H1 (cell line): ENCODE measurements around the gene PITX1. TPM values are rescaled to one million over a fixed set of nuclear protein-coding genes. Genes with fewer than 3 reads are reported as not detected.

Experiments
- CTCF ChIA-PET: fragments of 300-600 bp; sonication (Branson Sonifier 250); formaldehyde crosslinking; loops from one replicate; lab custom pipeline; 2021; ENCODE audit not compliant: partially characterized antibody; lab: Charles Lee
- POLR2A ChIA-PET: fragments of 300-600 bp; sonication (Branson Sonifier 250); formaldehyde crosslinking; loops from one replicate; lab custom pipeline; 2021; ENCODE audit warnings: inconsistent platforms; ENCODE audit not compliant: partially characterized antibody; lab: Charles Lee
- DNase-seq, 2 experiments: peaks; one replicate each; pipeline versions ENCODE4 v3.0.0 to v3.0.0-alpha.2; 2010 to 2022; ENCODE audit warnings: low spot score in 2 of 2, low read depth in 1 of 2, mixed read lengths in 1 of 2
- FAIRE-seq: peaks from 2 replicates; lab custom pipeline; 2011; peaks lifted over from hg19 to GRCh38; lab: Jason Lieb, UNC
- H2AFZ ChIP-seq: 2 replicates; pipeline ENCODE4 v1.8.1; 2012; ENCODE audit warnings: low read length, inconsistent platforms
- H2AK5ac ChIP-seq: 2 replicates; pipeline ENCODE4 v1.6.1; 2013; ENCODE audit warnings: low read depth, low read length
- H2BK120ac ChIP-seq: replicated peaks from 2 replicates; pipeline ENCODE3; 2013; ENCODE audit warnings: low read depth, low read length, inconsistent platforms
- H2BK12ac ChIP-seq: 2 replicates; pipeline ENCODE4 v1.6.1; 2013; ENCODE audit warnings: low read depth, low read length
- H2BK15ac ChIP-seq: 2 replicates; pipeline ENCODE4 v1.6.1; 2013; ENCODE audit warnings: low read length
- H2BK20ac ChIP-seq: 2 replicates; pipeline ENCODE4 v1.6.1; 2013; ENCODE audit warnings: low read length
- H2BK5ac ChIP-seq: 2 replicates; pipeline ENCODE4 v1.6.1; 2013; ENCODE audit warnings: low read depth, low read length
- H3K14ac ChIP-seq: 2 replicates; pipeline ENCODE4 v1.6.1; 2013; ENCODE audit warnings: inconsistent platforms; ENCODE audit not compliant: insufficient read length
- H3K18ac ChIP-seq: 2 replicates; pipeline ENCODE4 v1.6.1; 2013; ENCODE audit warnings: low read length; ENCODE audit errors: extremely low read depth
- H3K23ac ChIP-seq: 2 replicates; pipeline ENCODE4 v1.6.1; 2013; ENCODE audit warnings: inconsistent platforms; ENCODE audit not compliant: insufficient read length
- H3K23me2 ChIP-seq: 2 replicates; pipeline ENCODE4 v1.6.1; 2013; ENCODE audit warnings: low read depth, low read length
- H3K27ac ChIP-seq: 2 replicates; pipeline ENCODE4 v1.6.1; 2011; ENCODE audit warnings: low read depth, low read length, inconsistent platforms
- H3K27me3 ChIP-seq, 4 experiments: replicated peaks in 1 of 4; 1 replicate in 1 of 4; 2 replicates in 3 of 4; pipeline versions ENCODE4 v1.6.1 to v1.8.1; 2011 to 2013; ENCODE audit warnings: low read length in 3 of 4, mild to moderate bottlenecking in 3 of 4, inconsistent platforms in 2 of 4, mixed read lengths in 2 of 4, moderate library complexity in 1 of 4; ENCODE audit not compliant: control insufficient read depth in 3 of 4, insufficient read depth in 3 of 4; ENCODE audit errors: extremely low read depth in 1 of 4
- H3K36me3 ChIP-seq, 4 experiments: 2 replicates each; pipeline versions ENCODE4 v1.6.1 to v1.8.1; 2011 to 2013; ENCODE audit warnings: mild to moderate bottlenecking in 4 of 4, low read length in 3 of 4, moderate library complexity in 2 of 4, control low read depth in 1 of 4, inconsistent platforms in 1 of 4; ENCODE audit not compliant: insufficient read depth in 4 of 4, control insufficient read depth in 2 of 4
- H3K4ac ChIP-seq: replicated peaks from 2 replicates; pipeline ENCODE3; 2013; ENCODE audit warnings: low read length, low read depth, mixed read lengths, inconsistent platforms; ENCODE audit not compliant: insufficient read length
- H3K4me1 ChIP-seq, 4 experiments: replicated peaks in 1 of 4; 1 replicate in 1 of 4; 2 replicates in 3 of 4; pipeline versions ENCODE4 v1.6.1 to v1.8.1; 2011 to 2013; ENCODE audit warnings: low read length in 3 of 4, inconsistent platforms in 2 of 4, mixed read lengths in 1 of 4; ENCODE audit not compliant: insufficient read depth in 4 of 4, control insufficient read depth in 3 of 4
- H3K4me2 ChIP-seq, 2 experiments: 2 replicates each; pipeline versions ENCODE4 v1.6.1 to v1.8.1; 2011 to 2013; ENCODE audit warnings: low read depth in 2 of 2, low read length in 2 of 2, control low read depth in 1 of 2, inconsistent platforms in 1 of 2, mild to moderate bottlenecking in 1 of 2; ENCODE audit not compliant: insufficient read depth in 1 of 2
- H3K4me3 ChIP-seq, 4 experiments: fragments of 200-600, 300-600 bp in 1 of 4; sonication (generic), shearing (Covaris generic), sonication (Bioruptor Twin) in 1 of 4; 2 replicates each; pipeline versions ENCODE4 v1.5.1 to v1.8.1; 2011 to 2016; ENCODE audit warnings: low read length in 4 of 4, low read depth in 3 of 4, control low read depth in 2 of 4, inconsistent platforms in 2 of 4, mild to moderate bottlenecking in 2 of 4, mixed read lengths in 1 of 4, moderate library complexity in 1 of 4; ENCODE audit not compliant: insufficient read depth in 2 of 4; ENCODE audit errors: extremely low read depth in 1 of 4
- H3K56ac ChIP-seq: replicated peaks from 2 replicates; pipeline ENCODE3; 2013; ENCODE audit warnings: low read depth, mild to moderate bottlenecking, mixed read lengths, low read length, inconsistent platforms; ENCODE audit not compliant: insufficient read length
- H3K79me1 ChIP-seq: 2 replicates; pipeline ENCODE4 v1.6.1; 2013; ENCODE audit warnings: low read depth, low read length, control low read depth
- H3K79me2 ChIP-seq, 2 experiments: 2 replicates each; pipeline versions ENCODE4 v1.6.1 to v1.8.1; 2012 to 2013; ENCODE audit warnings: low read length in 2 of 2, mild to moderate bottlenecking in 2 of 2, inconsistent platforms in 1 of 2; ENCODE audit not compliant: insufficient read depth in 2 of 2, control insufficient read depth in 1 of 2
- H3K9ac ChIP-seq, 4 experiments: replicated peaks in 1 of 4; 1 replicate in 1 of 4; 2 replicates in 3 of 4; pipeline versions ENCODE4 v1.6.1 to v1.8.1; 2011 to 2013; ENCODE audit warnings: low read depth in 3 of 4, low read length in 3 of 4, control low read depth in 2 of 4, mild to moderate bottlenecking in 2 of 4, moderate library complexity in 2 of 4, inconsistent platforms in 1 of 4; ENCODE audit errors: extremely low read depth in 1 of 4
- H3K9me3 ChIP-seq, 2 experiments: 2 replicates each; pipeline versions ENCODE4 v1.6.1 to v1.8.1; 2012 to 2013; ENCODE audit warnings: mild to moderate bottlenecking in 2 of 2, moderate library complexity in 2 of 2, control low read depth in 1 of 2, inconsistent platforms in 1 of 2, low read depth in 1 of 2, low read length in 1 of 2, mixed read lengths in 1 of 2; ENCODE audit not compliant: insufficient read depth in 2 of 2
- H4K20me1 ChIP-seq, 2 experiments: replicated peaks in 1 of 2; 2 replicates each; pipeline versions ENCODE3 to v1.8.1; 2011 to 2013; ENCODE audit warnings: inconsistent platforms in 2 of 2, low read length in 2 of 2, mild to moderate bottlenecking in 1 of 2; ENCODE audit not compliant: insufficient read depth in 2 of 2, control insufficient read depth in 1 of 2
- H4K5ac ChIP-seq: 2 replicates; pipeline ENCODE4 v1.6.1; 2013; ENCODE audit warnings: low read length, low read depth, mixed read lengths, inconsistent platforms; ENCODE audit not compliant: insufficient read length
- H4K8ac ChIP-seq: 2 replicates; pipeline ENCODE4 v1.8.0; 2013; ENCODE audit warnings: mild to moderate bottlenecking, moderate library complexity, low read length, inconsistent platforms; ENCODE audit not compliant: insufficient read depth; ENCODE audit errors: extremely low read depth
- H4K91ac ChIP-seq: replicated peaks from 2 replicates; pipeline ENCODE3; 2013; ENCODE audit warnings: low read length, mixed read lengths, inconsistent platforms; ENCODE audit not compliant: insufficient read length
- CEBPB ChIP-seq: IDR thresholded peaks from 2 replicates; pipeline ENCODE4 v1.6.1; 2012; ENCODE audit warnings: low read depth, low read length
- CREB1 ChIP-seq: IDR thresholded peaks from 2 replicates; pipeline ENCODE4 v1.6.1; 2012; ENCODE audit warnings: inconsistent platforms
- CTBP2 ChIP-seq: IDR thresholded peaks from 2 replicates; pipeline ENCODE4 v1.7.0; 2011; ENCODE audit warnings: borderline replicate concordance, mild to moderate bottlenecking, moderate library complexity, mixed read lengths, low read length; ENCODE audit not compliant: insufficient read depth, insufficient read length
- HDAC2 ChIP-seq, 2 experiments: fragments of 300-600 bp in 1 of 2; sonication (generic) in 1 of 2; IDR thresholded peaks; 2 replicates each; pipeline ENCODE4 v1.6.1; 2011 to 2012; ENCODE audit warnings: low read depth in 2 of 2, low read length in 2 of 2, mild to moderate bottlenecking in 2 of 2, moderate library complexity in 2 of 2, borderline replicate concordance in 1 of 2, inconsistent platforms in 1 of 2
- KDM5A ChIP-seq: fragments of 200-600 bp; IDR thresholded peaks from 2 replicates; pipeline ENCODE4 v1.7.1; 2012; ENCODE audit warnings: mild to moderate bottlenecking, low read length, inconsistent platforms, mixed read lengths
- POLR2AphosphoS5 ChIP-seq: IDR thresholded peaks from 2 replicates; pipeline ENCODE4 v1.6.1; 2011; ENCODE audit warnings: low read depth, low read length
- RXRA ChIP-seq: IDR thresholded peaks from 2 replicates; pipeline ENCODE4 v1.6.1; 2011; ENCODE audit warnings: low read depth, mild to moderate bottlenecking, low read length, moderate library complexity; ENCODE audit not compliant: insufficient read depth
- SIN3A ChIP-seq, 2 experiments: IDR thresholded peaks in 1 of 2; conservative IDR thresholded peaks in 1 of 2; 2 replicates each; pipeline ENCODE4 v1.6.1; 2011 to 2012; ENCODE audit warnings: low read length in 2 of 2, improper control_type of control experiment in 1 of 2, low read depth in 1 of 2, mild to moderate bottlenecking in 1 of 2
- SP4 ChIP-seq: IDR thresholded peaks from 2 replicates; pipeline ENCODE4 v1.6.1; 2012; ENCODE audit warnings: low read length, inconsistent platforms
- TBP ChIP-seq: IDR thresholded peaks from 2 replicates; pipeline ENCODE4 v1.6.1; 2011; ENCODE audit warnings: low read depth, low read length, improper control_type of control experiment
- ZNF274 ChIP-seq: IDR thresholded peaks from 2 replicates; pipeline ENCODE4 v1.7.0; 2012; ENCODE audit warnings: low read length, borderline replicate concordance; ENCODE audit errors: extremely low read depth
- WGBS, 2 experiments: shearing (Covaris generic) in 1 of 2; methylation state at CpG; one replicate each; pipeline versions ENCODE4 v1.1.6 to v1.1.7; 2013 to 2015; ENCODE audit warnings: low lambda C conversion rate in 2 of 2, mixed read lengths in 2 of 2, inconsistent platforms in 1 of 2, low coverage in 1 of 2, missing lambda C conversion rate in 1 of 2; ENCODE audit not compliant: insufficient replicate concordance in 2 of 2, insufficient coverage in 1 of 2, insufficient read length in 1 of 2; ENCODE audit errors: extremely low coverage in 1 of 2, missing lambda C conversion rate in 1 of 2; 5-methylcytosine and 5-hydroxymethylcytosine counted together
- polyA plus RNA-seq, 7 experiments: library from polyadenylated mRNA; depleted of rRNA in 3 of 7; stranded (reverse) in 5 of 7; unstranded in 2 of 7; fragments of >200 nt in 5 of 7; fragments of 200-250 nt in 2 of 7; gene quantifications; 1 replicate in 5 of 7; 2 replicates in 1 of 7; 4 replicates in 1 of 7; pipeline versions ENCODE4 v1.2.1 to v1.2.3, GENCODE V29; 2011 to 2013; ENCODE audit warnings: missing spikeins in 2 of 7, mixed read lengths in 2 of 7
- total RNA-seq: library from RNA; stranded (reverse); fragmentation: NEBNext Ultra II Directional; extraction: Animal tissue kit (Norgen Biotek cat#: 25700); gene quantifications from 2 replicates; pipeline ENCODE4 v1.2.1, GENCODE V29; 2021

Gene PITX1
- total and polyA plus RNA-seq, 2 of the 8 experiments (the other 6 are each of a cell fraction or from before 2014, with no cell fraction given) = 0.03 TPM; not detected in 1

GRCh38 chr5:135072387-135073281, 38.6 kb upstream of the PITX1 start:
- H2BK12ac ChIP-seq = no peak overlapping the region; the same call in 1 of the 2 replicates
- H3K4ac ChIP-seq = no peak overlapping the region
- no peak overlapping the region for H3K23ac ChIP-seq
- no peak overlapping the region for H3K14ac ChIP-seq
- 0 out of 4 replicates have a peak overlapping the region, but pooled peaks of 1 of the 2 experiments have one; percentile 16 for H3K4me2 ChIP-seq
- no peaks in the 10 kb centered on the region for H3K79me1 ChIP-seq
- no peak overlapping the region for H3K18ac ChIP-seq
- H2AFZ ChIP-seq = no peak overlapping the region
- H2BK5ac ChIP-seq = no peak overlapping the region
- H2AK5ac ChIP-seq = no peak overlapping the region
- H2BK120ac ChIP-seq = no peak overlapping the region
- H3K79me2 ChIP-seq = no peaks in the 10 kb centered on the region
- H2BK20ac ChIP-seq = no peak overlapping the region
- no peaks in the 10 kb centered on the region for H3K23me2 ChIP-seq
- H4K5ac ChIP-seq = no peak overlapping the region
- H4K91ac ChIP-seq = no peak overlapping the region
- H3K36me3 ChIP-seq = no peaks in the 10 kb centered on the region
- WGBS, 2 experiments = 35% methylated on average over 13 of the region's 13 CpGs; no CpG with 5 or more reads in 1 of the 2 experiments
- CTCF ChIA-PET = interaction anchor here (0.7 to 4.7 kb wide), 10 partner anchors 11 to 260 kb away, joined by 3 to 27 read pairs (median 4); no protein-coding TSS in a partner anchor
- FAIRE-seq (peak; percentile 83), DNase-seq (peak; percentile 33 to 58)
- no peak overlapping the region; the same call in 1 of the 2 replicates for H4K8ac ChIP-seq
- no peak overlapping the region for H3K27ac ChIP-seq
- peaks cover 3 to 10% of the 10 kb centered on the region in 2 experiments for H4K20me1 ChIP-seq
- no peak overlapping the region for H3K56ac ChIP-seq
- peaks cover 5 to 19% (median 5%) of the 10 kb centered on the region in 4 experiments; a peak in 6 of 7 replicates for H3K4me1 ChIP-seq
- no peak overlapping the region for H3K4me3 ChIP-seq
- H3K9ac ChIP-seq = no peak overlapping the region; a peak in 2 of 7 replicates
- H3K9me3 ChIP-seq = no peaks in the 10 kb centered on the region
- H2BK15ac ChIP-seq = no peak overlapping the region
- peaks cover 11 to 85% (median 53%) of the 10 kb centered on the region in 4 experiments for H3K27me3 ChIP-seq
- POLR2A ChIA-PET = no interaction called here
- TF ChIP-seq CEBPB (no peak), RXRA (no peak), POLR2AphosphoS5 (0 out of 2 replicates have a peak, but pooled peaks have one; percentile 17), SP4 (no peak), CREB1 (peak; percentile 34; the same call in 1 of the 2 replicates), SIN3A (conservative IDR thresholded peaks at IDR 0.05 in 1 of 2, IDR thresholded peaks at IDR 0.05 in 1 of 2; ENCODE audit: low read depth in 1 of 2, low read length in 2 of 2) (peak; percentile 87 to 88; a peak in 3 of 4 replicates), ZNF274 (no peak), CTBP2 (peak; percentile 42), KDM5A (no peak), HDAC2 (IDR thresholded peaks at IDR 0.05; ENCODE audit: borderline replicate concordance in 1 of 2, low read depth in 2 of 2, low read length in 2 of 2) (0 out of 4 replicates have a peak, but pooled peaks of 1 of the 2 experiments have one; percentile 63), TBP (0 out of 2 replicates have a peak, but pooled peaks have one; percentile 22)
